DND-41 (cell line): ENCODE measurements around the gene YIPF5.

Experiments
- ATAC-seq: fragments of 200-7000 bp; cut with Tn5 transposase; 3 replicates; pipeline ENCODE4 v1.9.1; 2021; ENCODE audit warnings: low read depth; ENCODE audit not compliant: insufficient read depth
- DNase-seq: peaks from one replicate; pipeline ENCODE4 v3.0.0-alpha.2; 2020
- H2AFZ ChIP-seq: 2 replicates; pipeline ENCODE4 v1.6.0; 2012; ENCODE audit warnings: low read depth, low read length
- H3K27ac ChIP-seq: 2 replicates; pipeline ENCODE4 v1.5.1; 2012; ENCODE audit warnings: low read length, inconsistent platforms
- H3K27me3 ChIP-seq: fragments of 200-600 bp; sonication (generic); 2 replicates; pipeline ENCODE4 v1.6.0; 2012; ENCODE audit warnings: low read length, mild to moderate bottlenecking, inconsistent platforms; ENCODE audit not compliant: insufficient read depth, poor library complexity
- H3K36me3 ChIP-seq: 2 replicates; pipeline ENCODE4 v1.5.1; 2012; ENCODE audit warnings: low read length, inconsistent platforms; ENCODE audit not compliant: insufficient read depth
- H3K4me1 ChIP-seq: 2 replicates; pipeline ENCODE4 v1.5.1; 2012; ENCODE audit warnings: mild to moderate bottlenecking, low read length; ENCODE audit not compliant: insufficient read depth
- H3K4me2 ChIP-seq: 2 replicates; pipeline ENCODE4 v1.6.0; 2012; ENCODE audit warnings: mild to moderate bottlenecking, moderate library complexity, low read length, inconsistent platforms; ENCODE audit not compliant: insufficient read depth
- H3K4me3 ChIP-seq, 2 experiments: fragments of 200-600 bp in 1 of 2; shearing (Covaris generic) in 1 of 2; 2 replicates each; pipeline ENCODE4 v1.5.1; 2012 to 2016; ENCODE audit warnings: inconsistent platforms in 2 of 2, low read length in 2 of 2, mild to moderate bottlenecking in 2 of 2, low read depth in 1 of 2, moderate library complexity in 1 of 2
- H3K79me2 ChIP-seq: 2 replicates; pipeline ENCODE4 v1.6.0; 2012; ENCODE audit warnings: low read length, inconsistent platforms; ENCODE audit not compliant: insufficient read depth
- H3K9ac ChIP-seq: 2 replicates; pipeline ENCODE4 v1.6.0; 2012; ENCODE audit warnings: low read depth, mild to moderate bottlenecking, inconsistent platforms, low read length, moderate library complexity
- H3K9me3 ChIP-seq: 2 replicates; pipeline ENCODE4 v1.5.1; 2012; ENCODE audit warnings: low read length, moderate library complexity, mild to moderate bottlenecking, inconsistent platforms; ENCODE audit not compliant: insufficient read depth, severe bottlenecking
- H4K20me1 ChIP-seq: 2 replicates; pipeline ENCODE4 v1.6.0; 2012; ENCODE audit warnings: low read length; ENCODE audit not compliant: insufficient read depth
- CTCF ChIP-seq: IDR thresholded peaks from 2 replicates; pipeline ENCODE4 v1.5.1; 2012; ENCODE audit warnings: borderline replicate concordance, low read length, moderate library complexity, mild to moderate bottlenecking; ENCODE audit not compliant: poor library complexity, severe bottlenecking; ENCODE audit errors: extremely low read depth
- EZH2 ChIP-seq: IDR thresholded peaks from 3 replicates; pipeline ENCODE4 v1.6.1; 2012; ENCODE audit warnings: borderline replicate concordance, low read depth, mild to moderate bottlenecking, moderate library complexity, low read length, inconsistent platforms; ENCODE audit not compliant: severe bottlenecking

Gene YIPF5

GRCh38 chr5:144167998-144168397, 2.5 kb downstream of the YIPF5 start:
- ATAC-seq (no peak), DNase-seq (no peak)
- no peak overlapping the region for H3K9ac ChIP-seq
- peaks cover 33% of the 10 kb centered on the region for H3K4me1 ChIP-seq
- peaks cover 40% of the 10 kb centered on the region for H3K36me3 ChIP-seq
- no peak for TF ChIP-seq EZH2
- TF ChIP-seq CTCF, result no peak
- no peak overlapping the region for H2AFZ ChIP-seq
- H3K9me3 ChIP-seq, result no peaks in the 10 kb centered on the region
- H3K4me3 ChIP-seq, result no peak overlapping the region
- no peaks in the 10 kb centered on the region for H4K20me1 ChIP-seq
- H3K27ac ChIP-seq, result no peak overlapping the region
- H3K4me2 ChIP-seq, result peak overlapping the region; percentile 28; the same call in 1 of the 2 replicates
- peaks cover 36% of the 10 kb centered on the region for H3K79me2 ChIP-seq
- no peaks in the 10 kb centered on the region for H3K27me3 ChIP-seq

GRCh38 chr5:144166696-144167095, 3.8 kb downstream of the YIPF5 start:
- H3K9me3 ChIP-seq, result no peaks in the 10 kb centered on the region
- H2AFZ ChIP-seq, result no peak overlapping the region
- H3K4me3 ChIP-seq, result no peak overlapping the region
- H3K79me2 ChIP-seq, result peaks cover 36% of the 10 kb centered on the region
- no peaks in the 10 kb centered on the region for H3K27me3 ChIP-seq
- no peak overlapping the region for H3K27ac ChIP-seq
- no peak overlapping the region for H3K4me2 ChIP-seq
- peaks cover 33% of the 10 kb centered on the region for H3K4me1 ChIP-seq
- H3K36me3 ChIP-seq, result peaks cover 53% of the 10 kb centered on the region
- ATAC-seq (no peak), DNase-seq (no peak)
- no peak for TF ChIP-seq CTCF
- no peak for TF ChIP-seq EZH2
- no peak overlapping the region for H3K9ac ChIP-seq
- H4K20me1 ChIP-seq, result no peaks in the 10 kb centered on the region

GRCh38 chr5:144162686-144163085, 7.8 kb downstream of the YIPF5 start:
- TF ChIP-seq CTCF (no peak), EZH2 (no peak)

GRCh38 chr5:144156767-144157171, 13.7 kb downstream of the YIPF5 start:
- Histone ChIP-seq H2AFZ (no peak overlapping the region), H3K4me2 (no peak overlapping the region), H3K79me2 (no peaks in the 10 kb centered on the region), H3K36me3 (peaks cover 31% of the 10 kb centered on the region), H3K27me3 (no peaks in the 10 kb centered on the region), H3K27ac (no peak overlapping the region), H3K4me3 (no peak overlapping the region), H3K4me1 (no peaks in the 10 kb centered on the region), H4K20me1 (no peaks in the 10 kb centered on the region), H3K9me3 (no peaks in the 10 kb centered on the region), H3K9ac (no peak overlapping the region)
- no peak for ATAC-seq
- no peak for DNase-seq
- no peak for TF ChIP-seq EZH2

More at GRCh38 chr5:144162686-144163085, 7.8 kb downstream of the YIPF5 start:
- peaks cover 2% of the 10 kb centered on the region; the same call in 1 of the 2 replicates for H3K4me1 ChIP-seq
- no peak overlapping the region for H3K9ac ChIP-seq
- peaks cover 71% of the 10 kb centered on the region for H3K36me3 ChIP-seq
- ATAC-seq (no peak), DNase-seq (no peak)
- no peak overlapping the region for H2AFZ ChIP-seq
- H3K27ac ChIP-seq, result no peak overlapping the region
- H3K9me3 ChIP-seq, result no peaks in the 10 kb centered on the region
- no peak overlapping the region for H3K4me3 ChIP-seq
- peaks cover 9% of the 10 kb centered on the region for H3K79me2 ChIP-seq
- H4K20me1 ChIP-seq, result no peaks in the 10 kb centered on the region
- H3K27me3 ChIP-seq, result no peaks in the 10 kb centered on the region
- no peak overlapping the region for H3K4me2 ChIP-seq
